Adrenal gland (tissue), 12 donors: ENCODE data around the gene GTF2F1. TPM values are rescaled to one million over a fixed set of nuclear protein-coding genes. Genes with fewer than 3 reads are reported as not detected.

ENCODE experiments used
- DNase-seq, 7 donors: peaks; one replicate each; pipeline ENCODE4 v3.0.0-alpha.2; 2019 to 2020
- H3K27ac ChIP-seq, 5 donors: fragments of 200-600 bp; sonication (generic) in 4 of 5; 1 replicate in 3 of 5; 2 replicates in 2 of 5; pipeline versions ENCODE4 v1.5.1 to v1.8.0; 2016 to 2020; ENCODE audit warnings: mild to moderate bottlenecking in 1 of 5
- H3K27me3 ChIP-seq: fragments of 200-600 bp; 2 replicates; pipeline ENCODE4 v1.8.0; 2021
- H3K36me3 ChIP-seq, 2 donors: fragments of 200-600 bp; replicated peaks in 1 of 2; 1 replicate in 1 of 2; 2 replicates in 1 of 2; pipeline versions ENCODE4 v1.5.1 to v1.8.0; 2018 to 2022
- H3K4me1 ChIP-seq, 2 donors: fragments of 200-600 bp; replicated peaks in 1 of 2; 1 replicate in 1 of 2; 2 replicates in 1 of 2; pipeline versions ENCODE4 v1.5.1 to v1.8.0; 2018 to 2021
- H3K4me3 ChIP-seq, 4 donors: fragments of 200-600 bp; sonication (generic) in 3 of 4; one replicate each; pipeline ENCODE4 v1.5.1; 2016 to 2018
- H3K9me3 ChIP-seq, 3 donors: fragments of 200-600 bp; sonication (generic) in 1 of 3; replicated peaks in 1 of 3; 1 replicate in 2 of 3; 2 replicates in 1 of 3; pipeline versions ENCODE4 v1.5.1 to v1.8.0; 2016 to 2021
- CTCF ChIP-seq, 6 experiments: fragments of 450-650 bp in 4 of 6; fragments of 200-600 bp in 2 of 6; sonication (generic) in 1 of 6; IDR thresholded peaks; 1 replicate in 5 of 6; 2 replicates in 1 of 6; pipeline versions ENCODE4 v1.5.1 to v1.8.0; 2016 to 2021; ENCODE audit warnings: antibody characterized with exemption in 6 of 6, mild to moderate bottlenecking in 2 of 6, moderate library complexity in 1 of 6
- POLR2A ChIP-seq, 2 donors: fragments of 450-650 bp; IDR thresholded peaks; one replicate each; pipeline ENCODE4 v1.6.1; 2017; ENCODE audit warnings: antibody characterized with exemption in 2 of 2, mild to moderate bottlenecking in 2 of 2, moderate library complexity in 1 of 2
- WGBS, 4 donors: extraction: QIAGEN DNeasy Blood & Tissue Kit in 2 of 4; methylation state at CpG; one replicate each; pipeline versions ENCODE4 v1.1.5 to v1.1.7; 2013 to 2017; 5-methylcytosine and 5-hydroxymethylcytosine counted together
- intact Hi-C, 2 donors: fragments of 100-400 bp; cut with DNase I; formaldehyde crosslinking; loops; one replicate each; pipeline versions ENCODE4 v1.14.1 to v1.15.0; 2022 to 2023
- polyA plus RNA-seq, 3 donors: library from polyadenylated mRNA; stranded (reverse); fragments of 200-250 nt in 2 of 3; fragments of 350-450 nt in 1 of 3; fragmentation: Illumina TruSeq in 1 of 3; extraction: RNeasy Lipid Tissue Mini Kit (QIAGEN cat#74804) in 1 of 3; gene quantifications; one replicate each; pipeline ENCODE4 v1.2.3, GENCODE V29; 2013 to 2014
- total RNA-seq, 9 donors: library from RNA; depleted of rRNA in 4 of 9; stranded (reverse); fragments of >200 nt in 4 of 9; fragments of 120-200 nt in 1 of 9; fragmentation: NEBNext Ultra II Directional in 1 of 9; extraction: Animal tissue kit (Norgen Biotek cat#: 25700) in 1 of 9; gene quantifications; one replicate each; pipeline versions ENCODE4 v1.1.0 to v1.2.4, GENCODE V29; 2013 to 2023
- donor health status: healthy with polysubstance abuse.
- donor health status: Bipolar disorder and iron deficiency.
- donor health status: DM: yes; HTN: yes; CAD: no.
- donor health status: DM: no; HTN: no; CAD: no.
- donor health status: DM: no; HTN: no; CAD: no.
- donor health status: DM: yes; HTN: yes; CAD: no.

Gene GTF2F1
- total and polyA plus RNA-seq, 12 donors: 29.0 to 79.1 (median 53.8) TPM

GRCh38 chr19:6424939-6425731 lies 32.2 kb upstream of the GTF2F1 start:
- H3K36me3 ChIP-seq: peaks cover 0 to 16% of the 10 kb centered on the region in 2 donors
- intact Hi-C loops: no loop called here
- H3K9me3 ChIP-seq: no peaks in the 10 kb centered on the region
- no peaks in the 10 kb centered on the region for H3K27me3 ChIP-seq
- H3K4me1 ChIP-seq: peaks cover 3 to 25% of the 10 kb centered on the region in 2 donors
- peak; percentile 100 for DNase-seq
- H3K27ac ChIP-seq: peak overlapping the region in 4 of 5 donors; percentile 33 to 88 (median 78)
- peak overlapping the region in 1 of 4 donors; percentile 15 for H3K4me3 ChIP-seq
- 2 to 9% (median 6%) methylated on average over 28 to 43 of the region's 43 CpGs for WGBS, 4 donors
- TF ChIP-seq POLR2A (IDR thresholded peaks at IDR 0.05) (no peak), CTCF (IDR thresholded peaks at IDR 0.05) (no peak)

- H3K27ac ChIP-seq: peak within 1 kb of the TSS in 4 of 5 donors; percentile 56 to 88 (median 78)
- WGBS, 4 donors: 0 to 1% (median 1%) methylated on average over 9 to 98 of the region's 114 CpGs; no CpG with 5 or more reads in 1 of the 4 donors
- no peaks in the 10 kb centered on the region for H3K9me3 ChIP-seq
- H3K4me3 ChIP-seq: peak within 1 kb of the TSS; percentile 50 to 84 (median 65)
- TF ChIP-seq POLR2A (IDR thresholded peaks at IDR 0.05) (peak; percentile 86 to 87), CTCF (IDR thresholded peaks at IDR 0.05) (no peak)
- H3K4me1 ChIP-seq: peaks cover 3 to 25% of the 10 kb centered on the region in 2 donors
- intact Hi-C loops: no loop called here
- DNase-seq: peak in 3 of 7 donors; percentile 33 to 45 (median 33)
- no peaks in the 10 kb centered on the region for H3K27me3 ChIP-seq
- H3K36me3 ChIP-seq: peaks cover 0 to 24% of the 10 kb centered on the region in 2 donors
Observed at GRCh38 chr19:6424195-6424938, 31.4 kb upstream of the GTF2F1 start, which contains the start of gene KHSRP. KHSRP (minus strand) TSS chr19:6424811; CDS start chr19:6424701, 110 bp downstream.

GRCh38 chr19:6423499-6424194 lies 30.7 kb upstream of the GTF2F1 start:
- intact Hi-C loops: no loop called here
- Histone ChIP-seq H3K36me3 (peaks cover 0 to 31% of the 10 kb centered on the region in 2 donors), H3K4me1 (peaks cover 3 to 28% of the 10 kb centered on the region in 2 donors), H3K27ac (peak overlapping the region in 4 of 5 donors; percentile 51 to 87 (median 68)), H3K9me3 (no peaks in the 10 kb centered on the region), H3K27me3 (no peaks in the 10 kb centered on the region), H3K4me3 (peak overlapping the region; percentile 50 to 84 (median 65))
- TF ChIP-seq POLR2A (IDR thresholded peaks at IDR 0.05): peak in 1 of 2 donors; percentile 16
- no peak for TF ChIP-seq CTCF (IDR thresholded peaks at IDR 0.05)
- peak; percentile 42 to 75 (median 59) for DNase-seq
- 0 to 2% (median 1%) methylated on average over 11 to 20 of the region's 20 CpGs for WGBS, 4 donors
